ENCODE results near the gene DDAH1. TPM values are rescaled to one million over a fixed set of nuclear protein-coding genes. Genes with fewer than 3 reads are reported as not detected.

DDAH1 gene
- total RNA-seq, 1 donor from 2014 or later = 10.8 TPM

DNA sequence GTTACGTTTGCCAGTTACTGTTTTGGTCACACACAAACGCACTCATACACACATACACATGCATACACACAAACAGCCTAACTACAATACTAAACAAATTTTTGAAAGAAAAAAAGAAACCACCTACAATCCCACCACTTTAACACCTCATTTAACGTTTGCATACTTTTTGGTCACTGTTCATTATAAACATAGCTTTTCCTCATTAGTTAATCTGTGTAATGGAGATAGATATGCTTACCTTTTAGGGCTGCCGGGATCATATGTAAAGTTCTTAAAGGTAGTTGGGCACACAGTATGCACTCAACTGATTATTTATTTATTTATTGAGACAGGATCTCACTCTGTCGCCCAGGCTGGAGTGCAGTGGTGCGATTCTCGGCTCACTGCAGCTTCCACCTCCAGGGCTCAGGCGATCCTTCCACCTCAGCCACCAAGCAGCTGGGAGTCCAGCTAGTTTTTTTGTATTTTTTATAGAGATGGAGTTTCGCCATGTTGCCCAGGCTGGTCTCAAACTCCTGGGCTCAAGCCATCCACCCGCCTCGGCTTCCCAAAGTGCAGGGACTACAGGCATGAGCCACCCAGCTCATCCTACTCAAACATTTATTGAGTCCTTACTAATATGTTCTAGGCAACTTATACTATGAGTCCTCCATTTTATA is 187.8 kb downstream of the DDAH1 start:
- Mint-ChIP-seq H3K4me3 (ENCODE audit: unreplicated experiment) (peak overlapping the region; percentile 93), H3K27ac (ENCODE audit: unreplicated experiment) (peak overlapping the region; percentile 98), H3K4me1 (ENCODE audit: unreplicated experiment) (peaks cover 29% of the 10 kb centered on the region), H3K9me3 (ENCODE audit: unreplicated experiment) (no peaks in the 10 kb centered on the region), H3K36me3 (ENCODE audit: low read depth, unreplicated experiment) (peaks cover 4% of the 10 kb centered on the region), H3K27me3 (ENCODE audit: unreplicated experiment) (peaks cover 11% of the 10 kb centered on the region)
- no peak for TF ChIP-seq CTCF (IDR thresholded peaks at IDR 0.05; ENCODE audit: unreplicated experiment)
- DNase-seq (ENCODE audit: low spot score) = no peak

DNA sequence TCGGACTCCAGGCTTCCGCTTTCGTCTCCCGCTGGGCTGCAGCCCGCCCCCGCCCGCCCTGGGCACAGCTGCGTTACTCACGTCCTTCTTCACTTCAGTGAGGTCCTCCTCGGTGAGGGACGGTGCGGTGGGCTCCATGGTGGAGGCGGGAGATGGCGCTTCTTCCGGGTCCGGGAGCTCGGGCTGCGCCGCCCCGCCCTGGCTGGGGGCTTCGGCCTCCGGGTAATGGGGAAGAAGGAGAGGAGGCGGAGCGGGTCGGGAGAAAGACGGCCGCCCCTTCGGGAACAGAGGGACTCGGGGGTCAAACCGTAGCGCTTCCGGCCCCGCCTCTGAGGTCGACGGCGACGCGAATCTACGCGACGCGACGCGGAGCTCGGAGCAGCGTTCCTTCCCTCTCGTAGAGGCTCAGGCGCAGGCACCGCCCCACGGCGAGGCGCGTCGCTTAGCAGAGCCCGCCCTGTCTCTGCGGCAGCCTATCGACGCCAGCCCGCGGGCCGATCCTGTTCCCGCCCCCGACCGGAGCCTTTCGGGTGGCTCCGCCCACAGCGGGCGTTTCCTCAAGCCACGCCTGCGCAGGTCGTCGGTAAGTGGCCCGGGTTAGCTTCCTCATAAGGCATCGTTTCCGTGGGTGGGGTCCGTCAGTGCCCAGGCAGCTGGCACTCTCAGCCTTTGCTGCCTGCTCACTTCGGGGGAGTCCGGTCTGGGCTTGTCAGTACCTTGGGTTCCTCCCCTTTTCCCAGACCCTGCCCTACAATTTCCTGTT is 188.6 kb downstream of the DDAH1 start, which contains the start of gene BCL10:
Gene BCL10, minus strand, starts transcription at position 418 of the 763 bp plus-strand sequence. Its CDS starts 280 bp downstream, at position 138.
- peaks cover 31% of the 10 kb centered on the region for H3K4me1 Mint-ChIP-seq (ENCODE audit: unreplicated experiment)
- peak within 1 kb of the TSS; percentile 98 for H3K27ac Mint-ChIP-seq (ENCODE audit: unreplicated experiment)
- H3K9me3 Mint-ChIP-seq (ENCODE audit: unreplicated experiment) = no peaks in the 10 kb centered on the region
- peak within 1 kb of the TSS; percentile 93 for H3K4me3 Mint-ChIP-seq (ENCODE audit: unreplicated experiment)
- H3K27me3 Mint-ChIP-seq (ENCODE audit: unreplicated experiment) = peaks cover 11% of the 10 kb centered on the region
- DNase-seq (ENCODE audit: low spot score) = peak; percentile 96
- no peak for TF ChIP-seq CTCF (IDR thresholded peaks at IDR 0.05; ENCODE audit: unreplicated experiment)
- peaks cover 4% of the 10 kb centered on the region for H3K36me3 Mint-ChIP-seq (ENCODE audit: low read depth, unreplicated experiment)

DNA sequence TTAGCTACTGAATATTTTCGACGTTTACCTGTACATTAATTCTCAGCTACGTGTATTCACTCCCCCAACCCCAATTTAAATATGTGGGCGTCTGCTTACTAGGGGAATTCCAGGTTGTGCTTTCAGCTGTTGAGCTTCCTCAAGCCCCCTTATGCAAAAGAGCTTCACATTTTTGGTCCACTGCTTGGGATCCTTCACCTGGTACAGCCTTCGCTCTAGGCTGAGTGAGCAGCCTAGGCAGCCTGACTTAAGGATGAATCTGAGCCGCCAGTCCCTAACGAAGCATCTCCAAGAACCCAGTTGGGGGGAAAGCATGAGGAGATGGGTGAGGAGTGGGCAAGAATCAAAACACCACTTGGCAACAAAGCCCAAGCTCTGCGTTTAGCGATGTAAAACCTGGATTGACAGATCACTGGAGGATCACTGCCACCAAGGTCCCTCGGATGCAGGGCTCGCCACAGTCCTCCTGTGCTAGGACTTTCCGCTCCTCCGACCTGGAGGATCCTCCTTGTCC is 189.2 kb downstream of the DDAH1 start:
- Mint-ChIP-seq H3K36me3 (ENCODE audit: low read depth, unreplicated experiment) (peaks cover 9% of the 10 kb centered on the region), H3K4me1 (ENCODE audit: unreplicated experiment) (peaks cover 37% of the 10 kb centered on the region), H3K27me3 (ENCODE audit: unreplicated experiment) (peaks cover 11% of the 10 kb centered on the region), H3K27ac (ENCODE audit: unreplicated experiment) (peak overlapping the region; percentile 94), H3K4me3 (ENCODE audit: unreplicated experiment) (peak overlapping the region; percentile 93), H3K9me3 (ENCODE audit: unreplicated experiment) (no peaks in the 10 kb centered on the region)
- no peak for TF ChIP-seq CTCF (IDR thresholded peaks at IDR 0.05; ENCODE audit: unreplicated experiment)
- DNase-seq (ENCODE audit: low spot score) = no peak

- Mint-ChIP-seq H3K4me3 (ENCODE audit: unreplicated experiment) (peak overlapping the region; percentile 93), H3K27ac (ENCODE audit: unreplicated experiment) (peak overlapping the region; percentile 94), H3K27me3 (ENCODE audit: unreplicated experiment) (peaks cover 11% of the 10 kb centered on the region), H3K36me3 (ENCODE audit: low read depth, unreplicated experiment) (peaks cover 13% of the 10 kb centered on the region), H3K9me3 (ENCODE audit: unreplicated experiment) (no peaks in the 10 kb centered on the region), H3K4me1 (ENCODE audit: unreplicated experiment) (peaks cover 37% of the 10 kb centered on the region)
- DNase-seq (ENCODE audit: low spot score) = no peak
- TF ChIP-seq CTCF (IDR thresholded peaks at IDR 0.05; ENCODE audit: unreplicated experiment) = no peak
Measured at GRCh38 chr1:85274969-85275453, 189.9 kb downstream of the DDAH1 start.
